H1 (cell line): ENCODE measurements around the gene SAMM50.

Source experiments
- GABPA ChIP-seq: IDR thresholded peaks from 2 replicates; pipeline ENCODE4 v1.6.1; 2011; ENCODE audit warnings: mild to moderate bottlenecking, low read length, moderate library complexity, borderline replicate concordance; ENCODE audit not compliant: insufficient read depth
- TF ChIP-seq, protein P1 (sequence below), 3 experiments: IDR thresholded peaks; 1 replicate in 2 of 3; 2 replicates in 1 of 3; pipeline versions ENCODE4 v1.5.1 to v1.6.1; 2011; ENCODE audit warnings: low read length in 3 of 3, mild to moderate bottlenecking in 3 of 3, inconsistent platforms in 2 of 3, low read depth in 1 of 3, moderate library complexity in 1 of 3; ENCODE audit not compliant: insufficient read depth in 1 of 3; ENCODE audit errors: control extremely low read depth in 1 of 3

DNA sequence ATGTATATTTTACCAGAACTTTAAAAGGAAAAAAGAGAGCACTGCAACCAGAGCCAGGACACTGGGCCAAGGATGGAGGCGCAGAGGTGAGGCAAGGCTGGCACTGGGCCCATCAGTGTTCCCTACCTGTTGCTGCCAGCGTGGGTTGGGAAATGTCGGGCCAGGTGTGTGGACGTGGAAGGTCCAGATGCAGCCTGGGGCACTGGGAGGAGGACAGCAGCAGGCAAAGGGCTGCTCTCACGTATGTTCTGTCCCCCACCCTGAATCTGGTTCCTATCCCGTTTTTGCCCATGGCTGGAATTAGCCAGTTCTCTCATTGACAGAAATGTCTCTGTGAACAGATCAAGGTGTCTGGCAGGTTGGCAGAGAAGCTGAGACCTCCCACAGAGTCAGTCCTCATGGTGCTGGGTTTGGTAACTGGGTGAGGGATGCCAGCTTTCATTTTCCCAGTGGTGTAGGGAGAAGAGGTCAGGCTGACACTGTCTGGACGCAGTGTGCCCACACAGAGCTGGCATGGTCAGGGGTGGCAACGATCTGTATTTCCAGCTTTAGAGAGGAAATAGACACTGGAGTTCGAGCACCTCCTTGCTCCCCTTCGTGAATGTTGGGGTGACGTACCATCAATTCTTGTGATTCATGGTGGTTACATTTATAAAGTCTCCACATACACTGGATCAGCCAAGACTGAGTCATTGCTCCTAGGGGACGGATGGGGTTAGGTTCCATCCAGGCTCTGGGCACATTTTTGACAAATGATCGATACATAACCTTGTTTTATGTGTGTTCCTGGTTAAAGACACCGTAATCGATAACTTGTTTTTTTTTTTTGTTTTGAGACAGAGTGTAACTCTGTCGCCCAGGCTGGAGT is 35.9 kb upstream of the SAMM50 start:
- TF ChIP-seq, protein P1, sequence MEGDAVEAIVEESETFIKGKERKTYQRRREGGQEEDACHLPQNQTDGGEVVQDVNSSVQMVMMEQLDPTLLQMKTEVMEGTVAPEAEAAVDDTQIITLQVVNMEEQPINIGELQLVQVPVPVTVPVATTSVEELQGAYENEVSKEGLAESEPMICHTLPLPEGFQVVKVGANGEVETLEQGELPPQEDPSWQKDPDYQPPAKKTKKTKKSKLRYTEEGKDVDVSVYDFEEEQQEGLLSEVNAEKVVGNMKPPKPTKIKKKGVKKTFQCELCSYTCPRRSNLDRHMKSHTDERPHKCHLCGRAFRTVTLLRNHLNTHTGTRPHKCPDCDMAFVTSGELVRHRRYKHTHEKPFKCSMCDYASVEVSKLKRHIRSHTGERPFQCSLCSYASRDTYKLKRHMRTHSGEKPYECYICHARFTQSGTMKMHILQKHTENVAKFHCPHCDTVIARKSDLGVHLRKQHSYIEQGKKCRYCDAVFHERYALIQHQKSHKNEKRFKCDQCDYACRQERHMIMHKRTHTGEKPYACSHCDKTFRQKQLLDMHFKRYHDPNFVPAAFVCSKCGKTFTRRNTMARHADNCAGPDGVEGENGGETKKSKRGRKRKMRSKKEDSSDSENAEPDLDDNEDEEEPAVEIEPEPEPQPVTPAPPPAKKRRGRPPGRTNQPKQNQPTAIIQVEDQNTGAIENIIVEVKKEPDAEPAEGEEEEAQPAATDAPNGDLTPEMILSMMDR (IDR thresholded peaks at IDR 0.05; ENCODE audit: control extremely low read depth in 1 of 3, insufficient read depth in 1 of 3, low read depth in 1 of 3, low read length in 3 of 3): no peak
- TF ChIP-seq GABPA: no peak
